Stimulated activated CD4-positive, alpha-beta T cell treated with anti-CD3 and anti-CD28 coated beads, Interleukin-12 subunit alpha, Interleukin-12 subunit beta, amount 100 ng/mL, for 4 hours (primary cell): ENCODE data around the gene BZW2.
"Not testable (repeated sequence)": the region's sequence is repeated elsewhere in the genome, so short reads cannot be mapped to it uniquely, and the experiment has no call there.

Experiments
- DNase-seq: peaks from one replicate; pipeline ENCODE4 v3.0.0-alpha.2; 2020

Gene BZW2

DNA sequence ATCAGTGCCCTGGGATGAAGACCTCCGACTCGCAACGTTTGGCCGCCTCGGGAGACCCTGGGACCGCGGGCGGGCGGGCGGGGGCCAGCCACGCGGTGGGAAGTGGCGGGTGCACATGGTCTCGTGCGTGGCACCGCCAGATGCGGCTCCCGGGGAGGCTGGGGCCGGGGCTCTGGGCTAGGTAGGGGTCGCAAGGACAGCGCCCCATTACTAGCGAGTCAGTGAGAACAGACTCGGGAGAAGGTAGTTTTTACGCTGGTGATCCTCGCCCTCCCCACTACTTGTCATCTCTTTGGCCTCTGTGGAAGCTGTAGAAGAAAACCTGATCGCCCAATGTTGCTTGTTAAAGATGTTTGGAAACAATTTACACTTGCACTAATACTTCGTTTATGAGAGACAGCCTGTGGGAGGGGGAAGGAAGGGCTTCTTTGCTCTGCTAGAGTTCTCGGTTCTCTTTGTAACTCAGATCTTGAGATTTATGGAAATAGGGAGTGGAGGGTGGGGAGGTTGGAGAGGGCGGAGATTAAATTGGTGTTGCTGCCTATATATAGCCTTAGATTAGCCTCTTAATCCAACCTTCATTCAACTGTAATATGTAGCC lies 591 bp downstream of the BZW2 start:
- DNase-seq: no peak

DNA sequence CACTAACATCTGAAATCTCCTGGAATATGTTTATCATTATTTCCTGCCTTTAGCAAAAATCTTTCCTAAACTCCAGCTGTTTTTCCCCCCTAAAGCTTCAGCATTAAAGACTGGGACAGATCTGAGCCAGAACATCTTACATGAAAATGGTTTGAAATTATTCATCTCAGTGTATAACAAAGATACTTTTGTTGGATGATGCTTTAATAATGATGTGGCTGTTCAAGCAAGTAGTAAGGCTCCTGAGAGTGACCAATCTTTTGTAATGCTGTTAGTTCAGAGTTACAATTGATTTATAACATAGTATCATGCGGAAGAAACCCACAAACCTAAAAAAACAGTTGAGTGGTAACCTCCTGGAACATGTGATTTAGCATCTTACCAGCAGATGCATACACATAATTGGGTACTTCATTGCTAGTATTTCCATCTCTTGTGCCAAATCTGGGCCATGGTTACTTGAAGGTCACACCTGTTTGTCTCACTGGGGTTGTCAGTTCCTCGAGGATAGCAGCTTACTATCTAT lies 1.5 kb downstream of the BZW2 start:
- DNase-seq: no peak

DNA sequence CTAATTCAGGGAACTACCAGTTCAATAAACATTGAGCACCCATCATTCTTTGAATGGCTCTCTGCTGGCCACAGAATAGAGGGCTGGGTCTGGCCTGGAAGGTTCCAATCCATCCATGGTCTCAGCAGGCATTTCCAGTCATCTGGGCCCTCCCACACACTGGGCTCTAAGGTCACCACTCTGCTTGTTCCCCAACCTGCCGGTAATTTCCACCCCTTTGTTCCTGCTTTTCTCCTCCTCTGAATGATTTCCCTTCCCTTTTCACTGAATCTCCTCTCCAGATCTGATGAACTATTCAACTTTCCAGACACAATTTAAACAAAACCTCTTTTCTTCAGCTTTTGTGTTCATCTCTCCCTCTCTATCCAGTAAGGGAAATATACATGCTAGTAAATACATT lies 2.6 kb downstream of the BZW2 start:
- DNase-seq: no peak

DNA sequence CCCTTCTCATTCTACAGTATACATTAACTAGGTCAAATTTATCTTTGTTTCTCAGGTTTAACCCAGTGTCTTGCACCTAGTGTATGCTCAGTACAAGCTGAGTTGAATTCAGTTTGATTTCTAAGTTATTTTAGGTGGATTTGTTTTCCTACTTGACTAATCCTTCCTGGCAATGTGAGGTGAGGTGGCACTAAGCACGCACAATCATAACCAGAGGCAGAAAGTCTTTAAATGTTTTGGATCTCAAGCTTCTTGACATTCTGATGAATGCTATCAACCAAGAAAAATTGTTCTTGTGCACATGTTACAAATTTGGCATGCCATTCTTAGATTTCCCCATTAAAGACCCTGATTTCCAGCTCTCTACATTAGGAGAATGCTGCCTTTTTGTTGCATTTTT lies 3.2 kb downstream of the BZW2 start:
- DNase-seq: no peak

DNA sequence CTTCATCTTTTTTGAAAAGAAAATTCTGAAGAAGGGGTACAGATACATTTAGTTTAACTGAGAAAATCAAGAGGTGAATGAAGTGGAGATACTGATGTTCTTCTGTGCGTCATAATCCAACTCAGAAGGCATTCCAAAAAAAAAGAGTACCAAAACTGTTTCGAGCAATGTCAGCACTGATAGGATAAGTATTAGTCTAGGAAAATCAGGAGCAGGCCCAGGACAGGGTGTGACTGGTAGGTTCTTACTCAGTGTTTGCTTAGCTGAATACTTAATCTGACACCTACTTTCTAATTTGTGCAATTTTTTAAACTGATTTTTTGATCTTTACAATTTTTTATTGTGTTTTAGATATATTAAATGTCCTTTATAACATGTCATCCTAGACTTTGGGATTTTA lies 4.3 kb downstream of the BZW2 start:
- DNase-seq: no peak

DNA sequence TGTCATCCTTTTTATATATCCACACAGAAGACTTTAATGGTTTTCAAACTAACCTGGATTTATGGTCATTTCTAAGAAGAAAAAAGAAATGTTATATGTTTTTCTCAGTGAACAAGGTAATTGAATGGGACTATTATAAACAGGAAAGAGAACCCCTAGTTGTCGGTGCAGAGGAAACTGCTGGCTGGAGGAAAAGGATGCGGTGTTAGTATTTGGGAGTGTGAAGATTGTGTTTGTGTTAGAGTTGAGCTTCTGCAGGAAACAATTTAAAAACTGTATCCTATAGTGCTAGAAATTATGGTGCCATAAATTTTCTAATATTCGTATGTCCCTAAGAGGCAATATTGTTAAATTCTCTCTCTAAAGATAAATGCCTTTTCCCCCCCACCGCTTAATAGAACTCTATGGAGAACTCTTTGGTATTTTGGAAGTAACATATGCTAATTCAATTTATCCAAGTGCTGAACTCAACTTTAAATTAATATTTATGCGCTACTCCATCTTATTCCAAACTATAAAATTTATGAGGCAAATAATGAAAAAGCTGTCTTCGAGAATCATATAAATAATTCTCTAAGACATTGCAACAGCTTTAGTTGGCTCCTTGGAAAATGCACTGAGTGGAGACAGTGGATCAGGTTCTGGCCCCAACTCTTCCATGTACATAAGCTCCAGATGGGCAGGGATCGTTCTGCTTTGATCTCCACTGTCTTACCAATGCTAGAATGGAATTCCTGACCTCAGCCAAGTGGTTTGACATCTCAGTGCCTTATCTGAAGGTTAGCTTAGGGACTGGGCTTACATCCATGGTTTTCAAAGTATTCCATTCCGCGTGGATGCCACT lies 5.6 kb downstream of the BZW2 start:
- DNase-seq: no peak

DNA sequence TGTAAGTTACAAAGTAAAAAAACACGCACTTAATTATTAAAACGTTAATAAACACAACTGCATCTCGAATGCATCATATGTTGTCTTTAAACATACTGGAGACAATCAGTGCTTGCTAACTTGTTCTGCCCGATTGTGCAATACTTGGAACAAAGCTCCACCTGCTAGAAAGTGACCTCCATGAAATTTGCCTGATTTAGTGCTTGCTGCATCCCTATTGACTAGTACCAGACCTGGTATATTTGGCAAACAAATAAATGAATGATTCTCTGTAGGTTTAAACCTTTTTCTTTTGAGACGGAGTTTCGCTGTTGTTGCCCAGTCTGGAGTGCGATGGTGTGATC lies 6.2 kb downstream of the BZW2 start:
- no peak for DNase-seq

DNA sequence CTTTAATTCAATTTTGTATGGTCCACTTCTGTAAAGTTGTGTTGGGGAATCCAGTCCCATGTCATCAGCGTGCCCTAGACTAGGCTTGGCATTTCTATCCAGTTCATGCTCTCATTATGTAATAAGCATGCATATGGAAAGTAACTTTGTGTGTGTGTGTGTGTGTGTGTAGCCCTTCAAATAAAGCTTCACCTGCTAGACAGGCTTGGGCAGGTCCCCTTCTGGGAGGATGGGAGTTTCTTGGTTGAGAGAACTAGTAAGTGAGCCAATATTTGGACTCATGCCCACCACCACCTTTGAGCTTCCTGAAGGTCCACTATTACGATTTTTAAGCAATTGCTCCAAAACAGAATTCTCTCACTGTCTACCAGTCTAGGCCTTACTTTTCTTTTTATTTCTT lies 6.9 kb downstream of the BZW2 start:
- no peak for DNase-seq

DNA sequence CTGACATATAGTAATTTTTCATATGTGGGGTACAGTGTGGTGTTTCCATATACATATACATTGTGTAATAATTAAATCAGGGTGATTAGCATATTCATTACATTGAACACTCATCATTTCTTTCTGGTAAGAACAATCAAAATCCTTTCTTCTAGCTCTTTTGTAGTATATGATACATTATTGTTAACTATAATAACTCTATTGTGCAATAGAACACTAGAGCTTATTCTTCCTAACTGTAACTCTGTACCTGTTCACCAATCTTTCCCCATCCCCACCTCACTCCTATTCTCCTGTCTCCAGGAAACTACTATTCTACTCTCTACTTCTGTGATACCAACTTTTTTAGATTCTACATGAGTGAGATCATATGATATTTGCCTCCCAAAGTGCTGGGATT lies 9.4 kb downstream of the BZW2 start:
- DNase-seq: no peak

DNA sequence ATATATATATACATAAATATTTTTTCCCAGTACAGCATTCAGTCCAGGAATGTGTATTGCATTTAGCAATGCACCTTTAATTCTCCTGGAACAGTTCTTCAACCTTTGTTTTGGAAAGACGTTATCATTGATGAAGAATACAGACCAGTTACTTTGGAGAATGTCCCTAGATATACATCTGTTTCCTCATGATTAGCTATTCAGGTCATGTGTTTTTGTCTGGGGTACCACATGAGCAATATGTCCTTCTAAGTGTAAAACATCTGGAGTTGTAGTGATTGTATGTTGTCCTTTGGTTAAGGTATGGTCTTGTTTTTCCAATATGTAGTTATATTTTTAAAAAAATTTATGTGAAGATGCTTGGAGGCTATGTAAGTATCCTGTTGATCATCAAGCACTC lies 10.2 kb downstream of the BZW2 start:
- no peak for DNase-seq

DNA sequence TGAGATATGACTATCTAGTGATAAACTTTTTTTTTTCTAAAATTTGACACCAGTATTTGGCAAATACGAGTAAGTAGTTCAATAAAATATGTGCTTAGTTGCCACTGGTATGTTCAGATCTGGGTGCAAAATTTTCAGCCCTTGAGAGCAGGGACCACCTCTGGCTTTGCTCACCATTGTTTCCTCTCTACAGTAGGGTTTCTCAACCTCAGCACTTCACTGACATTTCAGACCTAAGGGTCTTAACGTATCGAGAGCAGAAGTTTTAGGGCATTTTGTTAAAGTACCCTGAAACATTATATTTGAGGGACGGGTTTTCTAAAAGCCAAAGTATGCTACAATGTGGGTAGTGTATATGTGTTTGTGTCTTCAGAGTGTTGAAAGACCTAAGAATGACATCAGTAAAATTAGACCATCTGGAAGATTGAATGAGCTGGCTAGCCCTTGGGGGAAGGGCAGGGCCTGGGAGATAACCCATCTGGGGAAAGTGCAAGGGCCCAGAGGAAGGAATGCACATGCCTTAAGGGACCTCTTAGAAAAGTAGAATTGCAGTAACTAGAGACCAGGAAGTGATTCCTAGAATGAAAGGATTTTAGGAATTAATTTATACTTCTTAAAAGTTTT lies 11.8 kb downstream of the BZW2 start:
- no peak for DNase-seq

DNA sequence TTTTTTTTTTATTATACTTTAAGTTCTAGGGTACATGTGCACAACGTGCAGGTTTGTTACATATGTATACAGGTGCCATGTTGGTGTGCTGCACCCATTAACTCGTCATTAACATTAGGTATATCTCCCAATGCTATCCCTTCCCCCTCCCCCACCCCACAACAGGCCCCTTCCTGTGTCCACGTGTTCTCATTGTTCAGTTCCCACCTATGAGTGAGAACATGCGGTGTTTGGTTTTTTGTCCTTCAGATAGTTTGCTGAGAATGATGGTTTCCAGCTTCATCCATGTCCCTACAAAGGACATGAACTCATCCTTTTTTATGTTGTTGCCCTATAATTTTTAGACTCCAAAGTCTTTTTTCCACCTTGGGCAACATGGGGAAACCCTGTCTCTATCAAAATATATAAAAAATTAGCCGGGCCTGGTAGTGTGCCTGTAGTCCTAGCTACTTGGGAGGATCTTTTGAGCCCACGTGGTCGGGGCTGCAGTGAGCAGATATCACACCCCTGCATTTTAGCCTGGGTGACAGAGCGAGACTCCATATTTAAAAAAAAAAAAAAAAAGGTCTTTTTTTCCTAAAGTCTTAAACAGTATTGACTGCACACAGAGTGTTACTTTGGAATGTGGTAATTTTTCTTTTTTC lies 14.0 kb downstream of the BZW2 start:
- DNase-seq: not testable (repeated sequence)

DNA sequence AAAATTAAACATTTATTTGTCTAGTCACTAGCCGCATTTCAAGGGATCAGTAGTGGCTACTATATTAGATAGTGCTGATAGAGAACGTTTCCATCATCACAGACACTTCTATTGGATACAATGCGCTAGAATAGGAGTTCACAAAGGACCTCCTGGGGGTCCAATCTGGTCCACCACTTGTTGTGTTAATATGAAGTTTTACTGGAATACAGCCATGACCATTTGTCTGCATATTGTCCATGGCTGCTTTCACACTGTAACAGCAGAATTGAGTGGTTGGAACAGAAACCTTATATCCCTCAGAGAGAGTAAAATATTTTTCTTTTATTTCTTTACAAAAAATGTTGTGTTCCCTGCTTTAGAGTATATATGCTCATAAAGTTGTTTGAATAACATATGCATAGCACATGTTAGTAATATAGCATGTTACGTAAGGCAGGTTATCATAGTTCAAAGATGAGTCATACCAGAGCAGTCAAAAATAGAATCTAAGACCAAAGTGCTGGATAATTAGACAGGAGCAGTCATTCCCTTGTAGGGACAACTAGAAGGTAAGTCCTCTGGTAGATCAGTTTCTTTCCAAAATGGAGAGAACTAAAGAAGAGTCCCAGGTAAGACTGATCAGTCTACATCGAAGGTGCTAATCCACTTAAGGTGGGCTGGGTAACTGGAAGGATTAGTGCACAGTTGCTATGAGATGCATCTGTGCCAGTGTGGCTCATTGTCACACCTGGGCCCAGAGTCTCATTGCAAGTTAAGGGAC lies 14.9 kb downstream of the BZW2 start:
- no peak for DNase-seq

DNA sequence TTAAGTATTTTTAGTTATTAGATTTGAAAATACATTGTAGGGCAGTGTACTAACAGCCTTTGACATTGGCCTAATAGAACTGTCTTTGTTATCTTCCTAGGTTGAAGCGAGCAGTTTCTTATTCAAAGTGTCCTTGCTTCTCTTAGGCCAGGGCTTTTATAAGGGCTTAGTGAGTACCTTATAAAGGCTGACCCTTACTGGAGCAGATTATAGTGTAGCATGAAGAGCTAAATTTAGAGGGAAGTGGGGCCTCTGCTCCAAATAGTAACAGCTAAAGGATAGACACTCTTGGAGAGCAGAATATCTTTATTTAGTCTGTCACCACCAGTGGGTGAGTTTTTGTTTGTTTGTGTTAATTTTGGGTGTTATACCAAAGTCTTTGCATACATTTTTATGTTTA lies 15.9 kb downstream of the BZW2 start:
- no peak for DNase-seq

DNA sequence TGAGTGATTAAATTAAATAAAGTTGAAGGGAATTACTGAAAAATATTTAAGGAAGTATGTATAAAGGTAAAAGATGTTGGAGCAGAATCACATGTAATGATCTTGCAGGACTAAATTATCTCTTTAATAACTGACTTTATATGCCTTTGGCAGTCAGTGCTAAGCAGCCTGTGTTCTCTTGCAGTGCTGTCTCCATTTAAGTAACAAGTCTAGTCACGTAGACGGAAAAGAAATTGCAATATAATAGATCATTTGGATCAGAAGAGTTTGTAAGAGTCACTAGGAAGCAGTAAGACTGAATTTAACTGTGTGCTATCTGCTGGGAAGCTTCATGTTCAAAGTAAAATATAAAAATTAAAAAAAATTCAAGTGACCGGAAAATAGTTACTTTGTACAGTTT lies 21.4 kb downstream of the BZW2 start:
- DNase-seq: no peak

DNA sequence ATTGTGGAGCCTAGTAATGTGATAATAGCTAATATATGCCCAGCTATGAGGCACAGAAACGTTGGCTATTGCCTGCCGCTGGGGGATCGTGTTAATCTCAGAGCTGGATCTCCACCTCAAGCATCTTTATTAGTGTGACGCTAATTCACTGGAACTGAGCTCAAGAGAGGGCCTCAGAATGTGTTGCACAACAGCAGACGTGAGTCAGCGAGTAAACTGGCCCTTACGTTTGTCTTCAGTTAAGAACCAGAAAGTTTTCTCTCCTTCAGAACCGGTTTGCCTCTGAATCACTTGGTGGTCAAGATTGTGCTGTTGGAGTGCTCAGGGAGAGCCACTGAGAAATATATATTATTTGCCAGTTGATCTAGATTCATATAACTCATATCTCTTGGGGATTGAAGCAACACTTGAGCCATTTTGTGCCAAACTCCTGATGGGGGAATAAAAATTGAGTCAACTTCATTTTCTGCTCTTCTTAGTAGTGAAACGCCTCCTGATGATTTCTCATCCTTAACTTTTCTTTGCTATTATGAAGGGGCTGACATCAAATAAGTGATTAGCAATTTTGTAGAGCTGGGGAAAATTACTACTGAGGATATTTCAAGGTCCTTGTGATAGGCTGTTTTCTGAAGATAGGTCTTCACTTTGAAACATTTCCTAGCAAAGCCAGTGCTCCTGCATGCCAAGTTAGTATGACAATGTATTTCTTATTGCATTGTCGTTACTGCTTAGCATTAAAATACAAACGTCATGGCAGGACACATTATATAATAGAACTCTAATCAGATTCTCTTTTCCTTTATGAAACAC lies 22.3 kb downstream of the BZW2 start:
- no peak for DNase-seq

DNA sequence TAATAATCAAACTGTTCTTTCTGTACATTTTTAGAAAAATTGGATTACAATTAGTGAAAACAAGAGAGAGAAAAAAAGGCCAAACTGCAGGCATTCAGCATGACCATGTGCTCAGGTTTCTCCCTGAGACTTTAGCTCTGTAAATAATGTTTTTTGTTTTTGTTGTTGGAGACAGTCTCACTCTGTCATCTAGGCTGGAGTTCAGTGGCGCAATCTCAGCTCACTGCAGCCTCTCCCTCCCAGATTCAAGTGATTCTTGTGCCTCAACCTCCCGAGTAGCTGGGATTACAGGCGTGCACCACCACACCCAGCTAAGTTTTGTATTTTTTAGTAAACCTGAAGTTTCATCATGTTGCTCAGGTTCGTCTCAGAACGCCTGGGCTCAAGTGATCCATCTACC lies 23.0 kb downstream of the BZW2 start:
- DNase-seq: no peak

DNA sequence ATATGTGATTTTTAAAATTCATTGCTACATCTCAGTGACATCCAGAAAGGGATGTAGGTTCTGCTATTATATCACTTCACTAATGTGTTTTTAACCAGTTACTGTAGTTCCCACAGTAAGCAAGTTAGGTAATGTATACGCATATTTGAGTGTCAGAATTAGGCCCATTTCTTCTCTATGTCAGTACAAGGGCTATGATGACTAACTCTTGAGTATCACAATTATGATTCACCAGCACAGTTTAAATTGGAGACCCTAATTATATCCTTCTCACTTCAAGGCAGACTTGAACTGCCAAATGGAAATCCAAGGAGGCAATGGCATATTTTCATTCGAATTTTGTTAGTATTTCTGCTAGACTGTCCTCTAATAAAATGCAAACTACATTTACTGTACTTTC lies 23.6 kb downstream of the BZW2 start:
- no peak for DNase-seq

DNA sequence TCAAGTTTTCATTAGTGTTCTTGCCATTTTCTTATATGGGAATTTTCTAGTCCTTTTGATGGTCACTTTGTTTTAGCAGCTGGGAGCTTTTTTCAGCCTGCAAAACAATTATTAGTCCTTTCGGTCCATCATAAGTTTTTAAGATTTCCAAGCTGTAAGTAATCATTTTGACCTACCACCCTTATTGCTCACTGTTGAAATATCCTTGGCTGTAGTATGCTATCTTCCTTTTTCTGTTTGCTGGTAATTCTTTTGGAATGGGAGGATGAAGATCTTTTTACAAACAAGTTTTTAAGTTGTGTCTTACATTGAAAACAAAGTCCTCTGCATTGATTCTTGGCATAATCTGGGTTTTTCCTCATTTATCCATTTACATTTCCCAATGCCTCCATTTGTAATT lies 24.0 kb downstream of the BZW2 start:
- DNase-seq: no peak

DNA sequence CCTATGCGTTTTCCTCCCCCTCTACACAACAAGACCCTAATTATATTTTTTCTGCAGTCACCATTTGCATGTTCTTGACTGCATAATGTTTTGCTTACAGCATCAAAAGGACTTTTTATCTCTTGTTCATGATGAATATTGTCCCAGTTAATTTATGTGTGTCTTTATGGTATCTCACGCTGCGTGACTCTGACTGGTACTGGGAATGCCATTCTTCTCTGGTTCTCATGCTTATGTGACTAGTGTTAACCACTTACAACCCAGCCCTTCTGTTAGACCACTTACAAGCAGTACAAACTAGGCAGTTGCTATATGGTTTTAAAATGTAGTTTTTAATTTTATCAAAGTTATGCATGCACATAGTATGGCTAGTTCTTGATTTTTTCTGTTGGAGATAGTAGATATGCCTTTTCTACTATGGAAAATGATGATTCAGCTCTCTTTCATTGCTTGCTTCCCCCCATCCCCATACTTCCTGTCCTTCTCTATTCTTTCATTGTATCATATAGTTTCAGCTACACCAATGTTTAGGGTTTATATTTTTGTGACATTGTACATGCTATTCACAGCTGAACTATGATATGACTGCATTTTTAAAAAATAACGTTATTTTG lies 24.9 kb downstream of the BZW2 start:
- DNase-seq: no peak

DNA sequence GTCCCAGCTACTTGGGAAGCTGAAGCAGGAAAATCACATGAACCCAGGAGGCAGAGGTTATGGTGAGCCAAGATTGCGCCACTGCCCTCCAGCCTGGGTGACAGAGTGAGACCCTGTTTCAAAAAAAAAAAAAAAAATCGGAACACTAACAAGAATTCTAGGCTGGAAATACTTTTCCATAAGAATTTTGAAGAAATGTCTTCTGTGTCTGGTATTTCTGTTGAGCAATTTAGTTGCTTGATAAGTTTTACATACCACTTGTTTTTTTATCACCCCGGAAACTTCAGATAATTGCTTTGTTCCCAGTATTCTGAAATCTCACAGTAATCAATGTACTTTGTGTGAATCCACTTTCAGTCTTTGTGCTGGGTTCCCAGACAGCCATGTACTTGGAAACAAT lies 25.8 kb downstream of the BZW2 start:
- DNase-seq: no peak

DNA sequence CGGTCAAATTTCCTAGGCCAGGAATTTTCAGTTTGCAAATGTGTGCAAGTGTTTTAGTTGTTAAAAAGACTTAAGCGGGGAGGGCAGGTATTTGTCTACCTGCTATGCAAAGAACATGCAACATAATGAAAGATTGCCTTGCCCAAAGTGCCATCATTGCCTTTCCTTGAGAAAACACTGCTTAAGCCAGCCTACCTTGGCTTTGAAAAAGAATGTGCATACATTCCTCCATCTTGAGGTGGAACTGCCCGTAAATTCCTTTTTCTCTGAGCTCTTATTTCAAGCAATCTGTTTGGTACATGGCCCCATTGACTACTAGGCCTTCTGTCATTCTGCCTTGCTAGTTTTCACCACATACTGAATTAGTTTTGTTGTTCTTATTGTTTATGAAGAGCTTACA lies 29.3 kb downstream of the BZW2 start:
- no peak for DNase-seq
